NCI-H345 (cell line): ENCODE data around the gene BLM.
"Not testable (repeated sequence)": the region's sequence is repeated elsewhere in the genome, so short reads cannot be mapped to it uniquely, and the experiment has no call there.

Experiments
- DNase-seq: peaks from one replicate; lab custom pipeline; 2025; lab: John Stamatoyannopoulos, UW

The BLM gene

DNA sequence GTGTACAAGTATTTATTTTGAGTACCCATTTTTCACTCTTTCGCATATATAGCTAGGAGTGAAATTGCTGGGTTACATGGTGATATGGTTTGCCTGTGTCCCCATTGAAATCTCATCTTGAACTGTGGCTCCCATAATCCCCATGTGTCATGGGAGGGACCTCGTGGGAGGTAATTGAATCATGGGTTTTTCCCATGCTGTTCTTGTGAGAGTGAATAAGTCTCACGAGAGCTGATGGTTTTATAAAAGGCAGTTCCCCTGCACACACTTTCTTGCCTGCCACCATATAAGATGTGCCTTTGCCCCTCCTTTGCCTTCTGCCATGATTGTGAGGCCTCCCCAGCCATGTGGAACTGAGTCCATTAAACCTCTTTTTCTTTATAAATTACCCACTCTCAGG is 23.4 kb downstream of the BLM start:
- DNase-seq, result not testable (repeated sequence)

DNA sequence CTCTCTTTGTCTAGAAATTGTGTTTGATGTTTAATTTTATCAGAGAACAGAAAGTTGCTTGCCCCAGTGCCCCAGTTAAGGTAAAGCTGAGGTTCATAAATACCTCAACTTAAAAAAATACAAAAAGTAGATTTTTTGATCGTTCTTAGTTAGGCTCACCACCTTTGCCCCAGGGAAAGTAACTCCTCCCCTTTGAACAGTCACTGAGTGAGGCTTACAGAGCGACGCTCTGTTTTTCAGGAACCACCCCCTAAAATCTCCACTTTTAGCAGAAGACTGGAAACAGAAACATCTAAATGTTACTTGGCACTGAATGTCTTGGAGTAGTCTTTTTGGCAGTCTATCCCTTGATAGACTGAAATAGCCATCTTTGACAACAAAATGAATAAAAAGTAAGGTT is 24.9 kb downstream of the BLM start:
- DNase-seq, result no peak

DNA sequence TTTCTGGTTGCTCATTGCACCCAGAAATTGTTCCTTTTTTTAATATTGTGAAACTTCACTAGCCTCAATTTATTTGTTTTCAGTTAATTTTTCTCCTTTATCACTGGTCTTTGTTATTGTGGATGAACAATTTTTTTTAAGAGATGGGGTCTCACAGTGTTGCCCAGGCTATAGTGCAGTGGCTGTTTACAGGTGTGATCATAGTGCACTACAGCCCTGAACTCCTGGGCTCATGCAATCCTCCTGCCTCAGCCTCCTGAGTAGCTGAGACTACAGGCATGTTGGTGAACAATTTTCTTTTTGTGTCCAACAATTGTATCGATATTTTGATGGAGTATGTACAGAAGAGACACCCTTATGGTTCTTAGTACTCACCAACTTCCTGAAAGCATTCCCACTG is 26.3 kb downstream of the BLM start:
- DNase-seq, result no peak

DNA sequence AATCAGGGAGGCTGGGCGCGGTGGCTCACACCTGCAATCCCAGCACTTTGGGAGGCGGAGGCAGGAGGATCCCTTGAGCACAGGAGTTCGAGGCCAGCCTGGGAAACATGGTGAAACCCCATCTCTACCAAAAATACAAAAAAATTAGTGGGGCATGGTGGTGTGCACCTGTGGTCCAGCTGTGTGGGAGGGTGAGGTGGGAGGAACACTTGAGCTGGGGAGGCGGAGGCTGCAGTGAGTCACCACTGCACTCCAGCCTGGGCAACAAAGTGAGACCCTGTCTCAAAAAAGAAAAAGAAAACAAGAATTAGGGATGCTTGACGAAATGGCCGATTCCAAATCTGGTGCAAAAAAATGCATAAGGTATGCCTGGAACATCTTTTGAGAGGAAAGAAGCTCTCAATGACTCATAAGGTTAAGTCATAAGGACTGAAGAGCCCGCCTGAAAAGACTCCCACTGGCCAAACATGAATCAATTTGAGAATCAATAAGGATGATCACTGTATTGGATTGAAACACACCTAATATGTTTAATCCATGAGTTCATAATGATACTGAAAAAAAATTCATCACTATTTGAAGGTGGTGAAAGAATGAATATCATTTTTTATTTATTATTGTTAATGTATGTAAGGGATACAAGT is 27.7 kb downstream of the BLM start:
- no peak for DNase-seq

DNA sequence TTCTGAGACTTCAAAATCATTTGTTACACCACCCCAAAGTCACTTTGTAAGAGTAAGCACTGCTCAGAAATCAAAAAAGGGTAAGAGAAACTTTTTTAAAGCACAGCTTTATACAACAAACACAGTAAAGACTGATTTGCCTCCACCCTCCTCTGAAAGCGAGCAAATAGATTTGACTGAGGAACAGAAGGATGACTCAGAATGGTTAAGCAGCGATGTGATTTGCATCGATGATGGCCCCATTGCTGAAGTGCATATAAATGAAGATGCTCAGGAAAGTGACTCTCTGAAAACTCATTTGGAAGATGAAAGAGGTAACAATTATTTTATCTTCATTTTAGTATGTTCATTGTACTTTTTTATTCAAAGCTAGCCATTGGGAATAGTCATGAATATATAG is 32.6 kb downstream of the BLM start:
- no peak for DNase-seq

DNA sequence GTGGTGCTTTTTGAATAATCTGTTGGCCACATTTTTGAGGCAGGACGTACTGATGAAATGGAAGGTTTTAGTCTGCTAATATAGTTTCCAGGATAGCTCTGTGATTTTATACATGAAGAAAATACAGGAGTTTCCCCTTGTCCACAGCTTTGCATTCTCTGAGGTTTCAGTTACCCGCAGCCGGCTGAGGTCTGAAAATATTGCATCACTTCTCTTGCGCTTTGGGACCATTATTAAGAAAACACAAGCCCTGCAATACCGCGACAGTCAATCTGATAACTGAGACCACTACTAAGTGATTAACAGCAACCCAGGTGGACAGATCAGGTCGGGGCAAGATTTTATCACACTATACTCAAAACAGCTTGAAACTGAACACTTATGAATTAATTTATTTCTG is 33.0 kb downstream of the BLM start:
- DNase-seq, result no peak

DNA sequence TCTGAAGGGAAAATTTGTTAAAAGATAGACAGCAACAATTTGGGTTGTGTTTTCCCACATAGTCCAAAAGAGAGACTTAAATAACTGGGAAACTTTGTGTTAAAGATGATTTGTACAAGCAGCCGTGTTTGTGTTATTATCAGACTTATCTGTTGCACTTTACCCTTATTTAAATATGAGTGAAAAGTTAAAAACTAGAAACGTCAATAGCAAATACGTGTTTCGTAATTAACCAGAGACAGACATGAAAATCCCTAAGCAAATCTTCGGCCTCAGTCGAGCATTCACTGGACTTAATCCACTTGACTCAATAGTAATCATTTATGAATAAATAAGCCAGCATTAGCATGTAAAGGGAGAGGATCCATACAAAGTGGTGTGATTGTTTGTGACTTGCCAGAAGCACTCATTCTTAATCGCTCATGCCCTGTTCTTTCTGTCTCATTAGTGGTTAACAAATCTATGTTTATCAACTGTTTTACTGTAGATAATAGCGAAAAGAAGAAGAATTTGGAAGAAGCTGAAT is 34.2 kb downstream of the BLM start:
- no peak for DNase-seq

DNA sequence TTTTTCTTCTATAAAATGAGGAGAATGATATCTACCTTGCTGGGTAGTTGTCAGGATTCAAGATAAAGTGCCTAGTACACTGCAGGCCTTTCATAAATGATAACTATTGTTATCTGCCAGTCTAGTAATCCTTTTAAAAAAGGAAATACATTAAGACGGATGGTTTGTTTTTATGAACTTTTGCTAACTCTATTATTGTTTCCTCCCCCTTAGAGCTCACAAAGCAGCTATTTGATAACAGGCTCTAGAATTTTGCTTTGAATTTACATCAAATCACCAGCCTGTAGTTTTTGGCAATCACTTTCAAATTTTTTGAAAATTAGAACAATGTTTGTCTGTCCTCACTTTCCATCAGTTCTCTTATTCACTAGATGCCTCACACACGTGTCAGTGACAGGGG is 39.8 kb downstream of the BLM start:
- DNase-seq, result no peak

DNA sequence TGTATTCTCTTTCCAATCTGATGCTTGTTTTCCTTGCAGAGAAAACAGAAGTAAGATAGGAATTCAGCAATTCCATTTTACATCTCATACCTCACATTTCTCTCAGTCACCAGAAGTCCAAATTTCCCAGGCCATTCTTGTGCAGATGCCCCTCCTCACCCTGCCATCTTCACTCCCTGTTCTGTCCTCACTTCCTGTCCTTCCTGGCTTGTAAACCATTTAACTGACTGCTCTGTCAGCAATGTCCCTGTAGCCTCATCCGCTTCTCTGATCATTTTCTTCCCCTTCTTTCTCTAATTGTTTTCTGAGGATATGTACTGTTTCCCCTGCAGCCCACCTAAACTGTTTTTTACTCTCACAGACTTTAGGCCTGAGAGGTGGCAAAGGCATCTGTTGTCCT is 40.3 kb downstream of the BLM start:
- DNase-seq, result no peak

DNA sequence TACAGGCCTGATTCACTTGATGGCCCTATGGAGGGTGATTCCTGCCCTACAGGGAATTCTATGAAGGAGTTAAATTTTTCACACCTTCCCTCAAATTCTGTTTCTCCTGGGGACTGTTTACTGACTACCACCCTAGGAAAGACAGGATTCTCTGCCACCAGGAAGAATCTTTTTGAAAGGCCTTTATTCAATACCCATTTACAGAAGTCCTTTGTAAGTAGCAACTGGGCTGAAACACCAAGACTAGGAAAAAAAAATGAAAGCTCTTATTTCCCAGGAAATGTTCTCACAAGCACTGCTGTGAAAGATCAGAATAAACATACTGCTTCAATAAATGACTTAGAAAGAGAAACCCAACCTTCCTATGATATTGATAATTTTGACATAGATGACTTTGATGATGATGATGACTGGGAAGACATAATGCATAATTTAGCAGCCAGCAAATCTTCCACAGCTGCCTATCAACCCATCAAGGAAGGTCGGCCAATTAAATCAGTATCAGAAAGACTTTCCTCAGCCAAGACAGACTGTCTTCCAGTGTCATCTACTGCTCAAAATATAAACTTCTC is 43.6 kb downstream of the BLM start:
- no peak for DNase-seq

DNA sequence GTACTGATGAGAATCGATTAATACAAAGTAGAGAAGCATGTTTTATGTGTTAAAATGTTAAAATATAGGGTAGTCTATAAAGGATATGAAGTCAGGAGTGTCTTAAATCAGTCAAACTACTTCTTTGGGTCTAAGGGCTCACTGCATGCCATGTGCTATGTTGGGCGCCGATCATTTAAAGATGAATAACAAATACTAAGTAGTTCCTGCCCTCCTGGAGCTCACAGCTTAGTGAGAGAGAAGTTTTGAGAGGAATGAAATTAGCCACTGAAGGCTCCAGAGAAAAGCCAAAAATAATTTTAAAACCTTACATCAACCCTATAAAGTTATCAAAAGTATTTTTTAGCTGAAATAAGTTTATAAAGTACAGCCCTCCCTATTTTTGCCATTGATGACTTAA is 44.5 kb downstream of the BLM start:
- DNase-seq, result no peak

DNA sequence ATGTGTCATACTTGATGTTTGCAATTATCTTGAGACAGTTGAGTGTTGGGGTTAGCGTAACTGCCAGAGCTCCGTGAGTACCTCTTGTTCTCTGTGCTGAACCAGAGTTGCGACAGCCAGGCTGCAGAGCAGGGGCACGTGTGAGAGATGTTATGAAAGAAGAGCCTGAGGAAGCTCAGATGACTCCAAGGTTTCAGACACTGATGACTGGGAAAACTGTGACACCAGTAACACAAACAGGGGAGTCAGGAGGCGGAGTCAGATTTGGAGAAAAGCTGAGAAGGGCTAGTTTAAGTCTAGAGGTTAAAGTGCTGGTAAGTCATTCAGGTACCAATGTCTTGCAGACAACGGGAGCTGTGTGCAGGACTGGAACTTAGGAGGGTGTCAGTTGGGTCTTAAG is 45.0 kb downstream of the BLM start:
- no peak for DNase-seq

DNA sequence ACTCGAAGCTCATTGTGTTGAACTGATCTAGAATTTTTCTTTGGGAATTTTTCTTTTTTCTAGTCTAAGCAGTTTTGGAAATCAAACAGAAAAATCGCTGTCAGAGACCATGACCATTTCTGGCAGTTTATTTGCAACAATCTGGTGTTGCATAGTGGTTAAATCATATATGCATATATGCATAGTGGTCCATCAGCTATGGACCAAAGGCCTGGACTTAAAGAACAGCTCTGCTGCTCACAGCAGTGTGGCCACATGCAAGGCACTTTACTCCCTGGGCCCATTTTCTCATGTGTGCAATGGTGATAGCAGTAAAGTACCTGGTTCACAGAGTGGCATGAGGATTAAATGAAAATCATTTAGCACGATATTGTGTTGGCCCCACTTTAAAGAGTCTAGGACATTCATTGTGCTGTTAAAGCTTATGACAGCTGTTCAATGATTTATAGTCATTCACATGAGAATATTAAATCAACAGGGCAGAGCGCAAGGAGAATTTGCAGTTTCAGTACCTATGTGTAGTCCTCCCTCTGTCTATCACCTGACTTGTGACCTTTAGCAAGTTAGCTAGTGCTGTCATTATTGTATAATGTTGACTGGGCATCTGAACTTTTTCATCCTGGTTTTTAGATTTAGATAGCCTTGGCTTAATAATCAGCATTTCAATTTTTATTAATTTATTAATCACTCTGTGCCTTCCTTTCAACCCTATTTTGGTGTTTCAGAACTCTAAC is 46.4 kb downstream of the BLM start:
- DNase-seq, result no peak

DNA sequence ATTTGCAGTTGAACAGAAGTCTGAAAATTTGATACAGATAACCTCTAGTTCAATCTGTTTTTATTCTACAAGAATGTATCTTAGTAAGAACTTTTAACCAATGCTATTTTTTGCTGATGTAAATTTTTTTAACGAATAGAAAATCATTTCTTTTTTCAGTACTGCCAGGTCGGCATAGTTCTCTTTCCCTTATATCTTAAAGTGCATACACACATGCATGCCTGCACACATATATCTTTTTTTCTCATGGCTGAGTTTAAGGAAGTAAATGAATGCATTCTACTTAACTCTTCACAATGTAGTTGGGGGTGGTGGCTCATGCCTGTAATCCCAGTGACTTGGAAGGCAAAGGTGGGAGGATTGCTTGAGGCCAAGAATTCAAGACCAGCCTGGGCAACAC is 48.4 kb downstream of the BLM start:
- DNase-seq, result no peak

DNA sequence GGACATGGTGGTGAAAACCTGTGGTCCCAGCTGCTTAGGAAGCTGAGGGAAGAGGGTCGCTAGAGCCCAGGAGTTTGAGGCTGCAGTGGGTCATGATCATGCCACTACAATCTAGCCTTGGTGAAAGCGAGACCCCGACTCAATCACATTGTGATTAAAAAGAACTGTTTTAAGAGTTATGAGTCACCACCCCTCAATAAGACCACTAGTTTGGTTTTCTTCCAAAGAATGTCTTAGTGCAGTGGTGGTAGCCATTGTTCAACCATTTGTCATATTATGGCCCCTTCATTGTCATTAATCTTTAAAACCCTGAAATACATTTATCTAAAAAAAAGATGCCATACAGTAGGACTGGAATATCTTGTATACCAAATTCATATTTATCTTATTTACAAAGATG is 48.8 kb downstream of the BLM start:
- DNase-seq, result no peak

DNA sequence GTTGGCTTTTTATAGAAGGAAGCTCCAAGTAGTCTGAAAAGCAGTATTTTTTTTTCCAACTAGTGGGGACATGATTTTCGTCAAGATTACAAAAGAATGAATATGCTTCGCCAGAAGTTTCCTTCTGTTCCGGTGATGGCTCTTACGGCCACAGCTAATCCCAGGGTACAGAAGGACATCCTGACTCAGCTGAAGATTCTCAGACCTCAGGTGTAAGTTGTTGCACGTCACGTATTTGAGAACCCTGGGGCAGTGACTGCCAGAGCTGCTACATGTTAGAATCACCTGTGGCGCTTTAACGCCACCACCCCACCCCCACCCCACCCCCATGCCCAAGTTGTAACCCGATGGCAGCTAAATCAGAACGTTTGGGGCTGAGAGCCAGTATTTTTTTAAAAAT is 52.2 kb downstream of the BLM start:
- DNase-seq, result no peak

DNA sequence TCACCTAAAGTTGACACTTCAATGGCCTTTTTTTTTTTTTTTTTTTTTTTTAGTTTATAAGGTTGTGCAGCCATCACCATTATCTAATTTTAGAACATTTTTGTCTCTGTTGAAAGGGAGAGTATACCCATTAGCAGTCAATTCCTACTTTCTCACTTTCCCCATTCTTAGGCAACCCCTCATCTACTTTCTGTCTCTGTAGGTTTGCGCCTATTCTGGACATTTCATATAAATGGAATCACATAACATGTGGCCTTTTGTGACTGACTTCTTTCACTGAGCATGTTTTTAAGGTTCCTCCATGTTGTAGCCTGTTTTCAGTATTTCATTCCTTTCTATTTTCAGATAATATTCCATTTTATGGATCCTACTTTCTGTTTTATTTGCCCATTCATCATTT is 56.3 kb downstream of the BLM start:
- DNase-seq, result no peak

DNA sequence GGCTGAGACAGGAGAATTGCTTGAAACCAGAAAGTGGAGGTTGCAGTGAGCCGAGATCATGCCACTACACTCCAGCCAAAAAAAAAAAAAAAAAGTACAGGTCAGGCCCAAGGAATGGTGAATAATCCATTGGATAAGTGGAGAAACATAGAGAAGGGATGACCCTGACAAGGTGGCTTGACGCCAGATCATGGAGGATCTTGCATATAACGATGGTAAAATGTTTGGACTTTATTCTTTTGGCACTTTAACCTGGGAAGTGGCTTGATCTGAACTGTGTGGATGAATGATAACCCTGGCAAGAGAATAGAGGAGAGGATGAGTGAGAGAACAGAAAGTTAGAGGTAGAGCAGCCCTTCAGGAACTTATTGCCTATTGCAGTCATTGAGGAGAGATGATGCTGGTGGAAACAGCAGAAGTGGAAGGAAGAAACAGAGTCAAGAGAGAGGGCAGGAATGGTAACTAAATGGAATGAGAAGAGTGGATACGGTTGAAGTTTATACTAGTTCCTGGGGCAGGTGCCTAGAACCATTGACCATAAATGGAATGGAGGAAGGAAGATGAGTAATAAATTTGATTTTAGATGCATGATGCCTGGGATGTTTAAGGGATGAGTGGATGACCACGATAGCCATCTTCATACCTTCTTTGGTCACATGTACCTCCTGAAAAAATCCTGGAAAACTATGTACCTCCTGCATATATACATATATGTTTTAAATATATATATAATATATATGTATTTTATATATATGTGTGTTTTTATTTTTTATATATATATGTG is 57.8 kb downstream of the BLM start:
- DNase-seq, result no peak

DNA sequence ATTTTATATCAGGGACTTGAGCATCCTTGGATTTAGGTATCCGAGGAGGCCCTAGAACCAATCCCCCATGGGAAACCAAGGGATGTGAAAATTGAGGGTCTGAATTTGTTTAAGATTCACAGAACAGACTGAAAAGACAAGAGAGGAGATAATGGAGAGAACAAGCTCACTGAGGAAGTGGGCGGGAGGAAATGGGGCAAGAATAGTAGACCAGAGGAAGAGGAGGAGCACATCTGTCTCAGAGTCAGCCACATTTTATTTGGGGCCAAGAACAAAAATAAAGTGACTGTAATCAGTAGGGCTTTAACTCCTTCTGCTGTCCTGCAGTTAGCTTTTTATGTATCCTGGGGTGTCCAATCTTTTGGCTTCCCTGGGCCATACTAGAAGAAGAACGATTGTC is 63.8 kb downstream of the BLM start:
- no peak for DNase-seq

DNA sequence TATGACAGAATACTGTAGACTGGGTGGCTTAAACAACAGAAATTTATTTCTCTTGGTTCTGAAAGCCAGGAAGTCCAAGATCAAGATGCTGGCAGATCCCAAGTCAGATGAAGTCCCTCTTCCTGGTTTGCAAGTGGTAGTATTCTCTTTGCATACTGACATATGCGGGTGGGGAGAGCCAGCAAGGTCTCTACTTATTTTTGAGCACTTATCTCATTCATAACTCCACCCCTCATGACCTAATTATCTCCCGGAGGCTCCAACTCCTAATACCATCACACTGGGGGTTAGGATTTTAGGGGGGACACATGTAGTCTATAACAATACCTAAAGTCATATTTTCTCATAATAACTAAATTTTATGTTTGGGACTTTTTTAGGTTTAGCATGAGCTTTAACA is 65.3 kb downstream of the BLM start:
- DNase-seq, result no peak

DNA sequence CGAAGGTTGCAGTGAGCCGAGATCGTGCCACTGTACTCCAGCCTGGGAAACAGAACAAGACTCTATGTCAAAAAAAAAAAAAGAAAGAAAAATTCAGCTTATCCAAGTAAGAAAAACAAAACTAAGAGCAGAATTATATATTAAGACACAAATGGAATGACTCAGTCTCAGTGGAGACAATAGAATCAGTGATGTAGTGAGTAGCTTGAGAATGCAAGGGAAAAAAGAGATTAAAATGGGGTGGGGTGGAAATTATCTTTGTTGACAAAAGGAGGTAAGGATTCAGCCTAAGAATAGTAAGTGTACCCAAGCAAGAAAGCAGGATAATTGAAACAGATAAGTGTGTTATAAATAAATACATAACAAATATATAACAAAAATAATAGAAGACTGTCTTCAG is 70.7 kb downstream of the BLM start:
- DNase-seq, result no peak

DNA sequence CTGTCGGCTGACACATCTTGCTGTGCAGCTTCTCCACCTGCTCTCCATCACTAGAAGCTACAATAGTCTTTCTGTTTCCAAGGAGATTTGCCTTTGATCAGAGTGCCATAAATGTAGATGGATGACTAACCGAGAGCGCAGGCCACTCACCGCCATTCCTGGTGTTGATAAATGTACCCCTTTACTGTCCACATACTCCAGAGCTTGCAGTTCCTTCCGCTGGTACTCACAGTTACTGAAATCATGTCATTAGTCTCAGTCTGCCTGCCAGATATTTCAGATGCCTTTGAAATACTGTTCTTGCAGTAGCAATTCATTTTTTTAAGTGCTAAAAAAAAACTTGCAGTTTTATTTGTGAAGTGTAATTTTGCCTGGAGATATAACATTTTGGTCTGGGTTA is 72.3 kb downstream of the BLM start:
- DNase-seq, result no peak

DNA sequence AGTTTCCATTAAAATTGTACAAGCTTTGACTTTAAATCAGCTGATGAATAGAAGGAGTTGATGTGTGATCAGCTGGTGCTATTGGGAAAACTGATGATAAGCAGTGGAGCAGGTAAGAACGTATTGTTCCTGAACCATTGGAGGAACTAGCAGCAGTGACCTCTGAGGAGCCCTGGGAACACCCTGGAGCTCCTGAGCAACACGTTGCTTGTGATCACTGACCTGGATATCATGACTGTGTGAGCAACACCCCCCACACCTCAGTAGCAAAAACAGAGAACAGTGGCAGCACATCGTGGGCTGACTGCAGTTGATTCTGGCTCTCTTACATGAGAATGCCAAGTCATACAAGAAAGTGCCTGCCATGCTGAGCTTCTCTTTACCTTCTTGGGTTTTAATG is 72.9 kb downstream of the BLM start:
- no peak for DNase-seq
